GM21737 (cell line): ENCODE results near the gene ZFPL1.

Source experiments
- ATAC-seq: cut with Tn5 transposase; IDR thresholded peaks from one replicate; pipeline ENCODE4 v1.9.1; 2021; ENCODE audit warnings: mild to moderate bottlenecking, moderate library complexity; ENCODE audit not compliant: unreplicated experiment

Gene ZFPL1

GRCh38 chr11:65059959-65060824 is 23.8 kb upstream of the ZFPL1 start:
- ATAC-seq, result no peak

- ATAC-seq, result no peak
Observed at GRCh38 chr11:65060913-65061408, 23.1 kb upstream of the ZFPL1 start.

- no peak for ATAC-seq
Observed at GRCh38 chr11:65063532-65063931, 20.5 kb upstream of the ZFPL1 start.

DNA sequence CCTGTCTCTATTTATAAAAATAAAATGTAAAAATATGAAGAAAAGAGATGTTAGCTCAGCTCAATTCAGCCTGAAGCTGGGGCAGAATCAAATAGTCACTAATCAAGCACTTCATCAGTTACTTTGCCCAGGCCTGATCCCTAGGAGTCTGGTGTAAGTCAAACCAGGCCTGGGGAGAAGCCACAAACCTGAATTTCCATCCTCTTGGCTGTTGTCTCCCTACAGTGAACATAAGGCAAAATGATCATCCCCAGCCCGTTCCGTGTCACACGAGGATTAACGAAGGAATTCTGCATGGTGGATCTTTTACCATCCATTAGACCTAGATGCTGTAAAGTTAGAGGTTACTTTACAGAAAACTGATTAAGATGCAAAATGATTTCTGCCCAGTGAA is 19.2 kb upstream of the ZFPL1 start:
- ATAC-seq, result no peak

DNA sequence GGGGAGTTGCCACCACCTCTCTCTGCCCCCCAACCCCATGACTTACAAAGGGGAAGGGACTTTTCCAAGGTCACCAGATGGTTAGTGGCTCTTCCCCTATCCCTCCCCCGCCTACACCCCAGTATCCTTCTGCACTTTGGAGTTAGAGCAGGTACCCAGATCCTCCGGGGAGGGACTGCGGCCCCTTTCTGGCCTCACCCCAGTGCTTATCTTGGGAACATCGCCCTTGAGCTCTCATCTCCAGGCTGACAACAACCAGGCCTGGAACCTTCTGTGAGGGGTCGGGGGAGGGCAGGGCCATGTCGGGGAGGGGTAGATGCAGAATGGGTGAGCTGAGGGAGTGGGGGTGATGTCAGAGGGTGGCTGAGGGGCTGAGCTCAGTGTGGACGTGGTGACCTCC is 18.2 kb upstream of the ZFPL1 start:
- no peak for ATAC-seq

DNA sequence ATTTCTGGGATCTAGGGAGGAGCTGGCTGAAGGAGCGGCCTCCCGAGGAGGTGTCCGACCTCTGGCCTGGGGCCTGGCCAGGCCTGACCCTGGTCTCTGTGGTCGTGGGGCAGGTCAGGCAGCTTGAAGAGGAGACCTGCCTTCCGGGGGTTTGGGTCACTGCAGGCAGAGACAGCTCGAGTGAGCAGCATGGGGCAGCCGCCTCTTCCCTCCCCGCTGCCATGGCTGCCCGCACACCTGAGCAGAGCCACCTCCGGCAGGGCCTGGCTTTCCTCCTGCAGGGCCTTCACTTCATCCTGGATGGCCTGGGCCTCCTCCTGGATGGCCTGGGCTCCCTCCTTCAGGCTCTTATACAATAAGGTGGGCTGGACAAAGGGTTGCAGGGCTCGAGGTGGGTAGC is 17.7 kb upstream of the ZFPL1 start:
- ATAC-seq, result no peak

DNA sequence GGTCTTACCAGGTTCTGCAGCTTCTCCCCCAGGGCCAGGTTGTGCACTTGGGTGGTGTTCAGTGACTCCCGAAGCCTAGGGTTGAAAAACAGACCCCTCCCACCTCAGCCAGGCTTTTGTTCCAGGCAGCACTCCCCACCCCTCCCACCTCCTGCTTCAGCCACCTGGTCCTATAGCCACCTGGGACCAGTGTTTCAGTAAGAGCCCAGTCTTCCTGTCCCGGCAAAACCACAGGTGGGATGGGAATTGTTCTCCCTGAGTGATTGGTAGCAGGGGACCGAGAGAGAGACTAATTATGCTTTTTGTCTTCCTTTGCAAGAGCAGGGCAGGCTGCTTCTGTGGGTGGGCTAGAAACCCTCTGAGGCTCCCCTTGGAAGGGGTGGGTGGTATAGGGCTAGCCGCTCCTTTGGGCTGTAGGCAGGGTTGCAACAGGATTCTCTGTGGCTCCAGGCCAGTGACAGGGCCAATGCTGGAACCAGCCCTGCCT is 17.2 kb upstream of the ZFPL1 start:
- ATAC-seq, result no peak

DNA sequence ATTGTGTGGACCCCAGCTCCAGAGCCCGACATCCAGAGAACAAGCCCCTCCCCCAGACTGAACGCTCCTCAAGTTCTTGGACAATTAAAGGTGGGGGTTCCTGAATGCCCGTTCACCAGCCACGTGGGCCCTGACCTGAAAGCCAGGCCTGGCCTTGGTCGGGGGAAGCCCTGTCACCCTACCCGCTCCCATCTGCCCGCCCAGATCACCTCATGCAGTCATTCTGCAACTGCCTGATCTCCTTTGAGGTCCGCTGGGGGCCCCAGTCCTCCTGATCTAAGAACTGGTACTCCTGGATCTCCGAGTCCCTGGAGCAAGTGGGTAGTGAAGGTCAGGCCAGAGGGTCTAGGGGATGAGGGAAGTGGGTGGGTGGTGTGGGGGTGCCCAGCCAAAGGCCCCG is 16.6 kb upstream of the ZFPL1 start:
- no peak for ATAC-seq

- ATAC-seq, result no peak
Observed at GRCh38 chr11:65069217-65069616, 14.8 kb upstream of the ZFPL1 start.

DNA sequence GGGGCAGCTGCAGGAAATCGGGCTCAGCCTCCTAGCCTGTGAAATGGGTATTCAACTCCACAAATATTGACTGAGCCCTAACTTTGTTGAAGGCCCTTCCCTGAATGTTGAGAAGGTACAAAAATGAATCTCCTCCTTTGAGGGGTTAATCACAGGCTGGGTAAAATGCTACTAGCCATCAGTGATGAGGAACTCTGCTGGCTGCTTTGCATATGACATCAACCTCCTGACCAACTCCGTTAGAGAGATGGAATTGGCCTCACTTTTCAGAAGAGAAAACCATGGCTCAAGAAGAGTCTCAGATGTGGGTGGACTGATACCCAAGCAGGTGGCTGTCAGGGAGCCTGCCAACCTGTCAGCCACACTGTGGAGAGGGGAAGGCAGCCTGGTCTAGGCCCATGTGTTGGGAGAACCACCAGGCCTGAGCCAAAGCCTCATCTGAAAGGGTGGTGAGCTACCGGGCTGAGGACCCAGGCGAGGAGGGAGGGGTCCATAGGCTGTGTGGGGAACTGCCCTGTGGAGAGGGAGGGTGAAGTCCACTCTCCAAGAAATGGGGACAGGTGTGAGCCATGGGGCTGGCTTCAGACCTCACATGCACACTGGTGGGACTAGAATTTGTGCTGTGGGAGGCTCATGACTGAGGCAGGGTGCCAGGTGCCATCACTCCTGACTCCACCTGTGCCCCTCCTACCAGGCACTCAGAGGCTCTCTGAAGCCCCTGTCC is 12.0 kb upstream of the ZFPL1 start:
- no peak for ATAC-seq

- no peak for ATAC-seq
Observed at GRCh38 chr11:65072631-65072966, 11.4 kb upstream of the ZFPL1 start.

DNA sequence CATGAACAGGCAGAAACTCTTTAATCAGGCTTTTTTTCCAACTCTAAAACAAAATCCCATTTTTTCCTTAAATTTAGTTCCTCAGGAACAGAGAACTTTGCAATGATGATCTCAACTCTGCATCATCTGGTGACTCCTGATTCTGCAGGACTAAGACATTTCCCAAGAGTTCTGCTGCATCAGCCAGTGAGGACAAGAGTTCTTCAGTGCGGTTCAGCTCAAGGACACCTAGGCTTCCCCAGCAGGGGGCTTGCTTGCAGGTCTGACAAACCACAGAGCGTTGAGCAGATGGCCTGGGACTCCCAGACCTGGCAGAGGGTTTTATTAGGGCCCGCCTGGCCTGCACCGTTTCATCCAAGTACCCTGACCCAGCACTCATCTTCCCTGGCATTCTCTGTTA is 6.6 kb upstream of the ZFPL1 start:
- ATAC-seq, result no peak

DNA sequence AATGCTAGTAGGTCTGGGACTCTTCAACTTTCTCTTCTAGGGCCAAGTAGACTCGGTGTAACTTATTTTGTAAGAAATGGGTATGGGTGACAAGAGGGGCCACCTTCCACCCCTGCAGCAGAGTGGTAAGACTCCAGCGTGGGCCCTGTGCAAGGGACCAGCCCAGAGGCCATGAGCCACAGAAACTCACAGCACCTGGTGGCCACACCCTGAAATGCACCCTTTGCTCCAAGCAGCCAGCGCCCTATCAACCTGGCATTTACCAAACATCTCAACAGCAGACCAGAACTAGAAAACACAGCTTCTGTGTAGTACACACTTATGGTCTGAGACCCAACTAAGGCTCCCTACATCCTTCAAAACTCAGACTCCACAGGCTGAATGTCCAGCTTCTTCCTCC is 5.9 kb upstream of the ZFPL1 start:
- ATAC-seq, result no peak

- no peak for ATAC-seq
Observed at GRCh38 chr11:65078786-65079342, 5.2 kb upstream of the ZFPL1 start.

GRCh38 chr11:65083134-65083833 is 738 bp upstream of the ZFPL1 start:
- peak; percentile 4 for ATAC-seq

GRCh38 chr11:65084598-65085375 is 765 bp downstream of the ZFPL1 start:
- peak; percentile 11 for ATAC-seq

DNA sequence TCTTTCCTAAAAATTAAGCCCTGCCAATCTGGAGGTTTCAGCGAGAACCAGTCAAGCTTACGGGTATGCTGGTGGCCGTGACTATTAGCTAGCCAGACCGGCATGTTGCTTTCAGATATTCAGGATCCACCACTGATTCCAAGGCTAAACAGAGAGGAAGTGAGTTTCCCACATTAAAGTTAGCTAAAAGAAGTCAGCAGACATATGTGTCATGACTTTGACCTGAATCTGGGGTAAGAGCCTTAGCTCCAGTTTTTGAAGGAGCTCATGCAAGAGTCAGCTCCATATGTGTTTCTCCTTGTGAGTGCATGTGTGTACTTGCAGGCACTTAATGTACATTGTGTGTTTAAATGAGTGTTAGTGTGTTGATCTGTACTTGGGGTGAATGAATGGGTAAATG is 1.4 kb downstream of the ZFPL1 start:
- ATAC-seq, result no peak

GRCh38 chr11:65086809-65087208 is 2.8 kb downstream of the ZFPL1 start:
- no peak for ATAC-seq

GRCh38 chr11:65087216-65087615 is 3.2 kb downstream of the ZFPL1 start:
- no peak for ATAC-seq

GRCh38 chr11:65087827-65088226 is 3.8 kb downstream of the ZFPL1 start:
- no peak for ATAC-seq
